ENCODE results near the gene MBTPS2.

The MBTPS2 gene

DNA sequence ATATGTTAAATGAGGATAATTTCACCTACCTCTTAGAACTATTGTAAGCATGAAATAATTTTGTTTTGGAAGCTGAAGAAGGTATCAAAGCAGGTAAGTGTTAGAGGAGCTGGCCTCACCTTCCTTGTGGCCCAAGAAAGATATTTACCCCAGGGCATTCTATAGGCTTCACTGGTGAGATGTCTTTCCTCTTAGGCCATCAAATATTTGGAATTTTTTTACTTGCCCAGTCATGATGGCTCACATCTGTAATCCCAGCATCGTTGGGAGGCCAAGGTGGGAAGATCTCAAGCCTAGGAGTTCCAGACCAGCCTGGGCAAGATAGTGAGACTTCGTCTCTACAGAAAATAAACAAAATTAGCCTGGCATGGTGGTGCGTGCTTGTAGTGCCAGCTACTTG, 95.0 kb downstream of the MBTPS2 start:
- no peak for DNase-seq (ENCODE audit: low read depth)

All from stimulated activated CD8-positive, alpha-beta memory T cell treated with anti-CD3 and anti-CD28 coated beads, Interleukin-12 subunit alpha, Interleukin-12 subunit beta, amount 100 ng/mL, for 1 hour (primary cell).